Keratinocyte (primary cell): Measurements from ENCODE around the gene GPATCH4.

Experiments
- CTCF ChIP-seq, 3 experiments: IDR thresholded peaks in 1 of 3; conservative IDR thresholded peaks in 1 of 3; optimal IDR thresholded peaks in 1 of 3; 2 replicates in 2 of 3; 3 replicates in 1 of 3; pipeline versions ENCODE3 to v1.5.1; 2011; ENCODE audit warnings: low read length in 3 of 3, mild to moderate bottlenecking in 3 of 3, moderate library complexity in 2 of 3, control low read depth in 1 of 3, inconsistent platforms in 1 of 3; ENCODE audit not compliant: insufficient read depth in 2 of 3; ENCODE audit errors: extremely low read depth in 1 of 3
- EZH2 ChIP-seq: IDR thresholded peaks from one replicate; pipeline ENCODE4 v1.6.1; 2012; ENCODE audit warnings: inconsistent platforms, mild to moderate bottlenecking, low read length, moderate library complexity

- no peak for TF ChIP-seq CTCF (optimal IDR thresholded peaks at IDR 0.05 in 1 of 3, IDR thresholded peaks at IDR 0.05 in 1 of 3, conservative IDR thresholded peaks at IDR 0.05 in 1 of 3; ENCODE audit: extremely low read depth in 1 of 3, insufficient read depth in 2 of 3, low read length in 3 of 3)
- no peak for TF ChIP-seq EZH2
Observed at GRCh38 chr1:156586892-156587477, 14.3 kb downstream of the GPATCH4 start.
